Hepatocyte (in vitro differentiated cells): ENCODE measurements around the gene PRSS8.

ENCODE experiments used
- CTCF ChIP-seq: fragments of 200-600 bp; sonication (generic); IDR thresholded peaks from 2 replicates; pipeline ENCODE4 v1.5.1; 2016; ENCODE audit warnings: antibody characterized with exemption, mild to moderate bottlenecking; ENCODE audit not compliant: poor library complexity
- EZH2phosphoT487 ChIP-seq: fragments of 200-600 bp; sonication (generic); IDR thresholded peaks from one replicate; pipeline ENCODE4 v1.6.1; 2018; ENCODE audit warnings: antibody characterized with exemption, mild to moderate bottlenecking, low read depth, moderate library complexity; ENCODE audit not compliant: unreplicated experiment, severe bottlenecking

- TF ChIP-seq CTCF (no peak), EZH2phosphoT487 (no peak)
These were observed 8.3 kb downstream of the PRSS8 start for GRCh38 chr16:31127182-31127581.
